NK-92 treated with Interleukin-12 subunit alpha and Interleukin-12 subunit beta, amount 100 ng/mL, for 24 hours (cell line): ENCODE measurements around the gene BSN.

ENCODE experiments used
- DNase-seq: peaks from one replicate; lab custom pipeline; 2025; lab: John Stamatoyannopoulos, UW

The BSN gene

DNA sequence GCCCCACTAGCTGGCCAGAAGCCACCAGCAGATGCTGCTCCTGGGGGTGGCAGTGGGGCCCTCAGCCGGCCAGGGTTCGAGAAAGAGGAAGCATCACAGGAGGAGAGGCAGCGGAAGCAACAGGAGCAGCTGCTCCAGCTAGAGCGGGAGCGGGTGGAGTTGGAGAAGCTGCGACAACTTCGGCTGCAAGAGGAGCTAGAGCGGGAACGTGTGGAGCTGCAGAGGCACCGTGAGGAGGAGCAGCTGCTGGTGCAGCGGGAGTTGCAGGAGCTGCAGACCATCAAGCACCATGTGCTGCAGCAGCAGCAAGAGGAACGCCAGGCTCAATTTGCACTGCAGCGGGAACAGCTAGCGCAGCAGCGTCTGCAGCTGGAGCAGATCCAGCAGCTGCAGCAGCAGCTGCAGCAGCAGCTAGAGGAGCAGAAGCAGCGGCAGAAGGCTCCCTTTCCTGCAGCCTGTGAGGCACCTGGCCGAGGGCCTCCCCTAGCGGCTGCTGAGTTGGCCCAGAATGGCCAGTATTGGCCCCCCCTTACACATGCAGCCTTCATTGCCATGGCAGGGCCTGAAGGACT is 102.3 kb downstream of the BSN start:
- no peak for DNase-seq

DNA sequence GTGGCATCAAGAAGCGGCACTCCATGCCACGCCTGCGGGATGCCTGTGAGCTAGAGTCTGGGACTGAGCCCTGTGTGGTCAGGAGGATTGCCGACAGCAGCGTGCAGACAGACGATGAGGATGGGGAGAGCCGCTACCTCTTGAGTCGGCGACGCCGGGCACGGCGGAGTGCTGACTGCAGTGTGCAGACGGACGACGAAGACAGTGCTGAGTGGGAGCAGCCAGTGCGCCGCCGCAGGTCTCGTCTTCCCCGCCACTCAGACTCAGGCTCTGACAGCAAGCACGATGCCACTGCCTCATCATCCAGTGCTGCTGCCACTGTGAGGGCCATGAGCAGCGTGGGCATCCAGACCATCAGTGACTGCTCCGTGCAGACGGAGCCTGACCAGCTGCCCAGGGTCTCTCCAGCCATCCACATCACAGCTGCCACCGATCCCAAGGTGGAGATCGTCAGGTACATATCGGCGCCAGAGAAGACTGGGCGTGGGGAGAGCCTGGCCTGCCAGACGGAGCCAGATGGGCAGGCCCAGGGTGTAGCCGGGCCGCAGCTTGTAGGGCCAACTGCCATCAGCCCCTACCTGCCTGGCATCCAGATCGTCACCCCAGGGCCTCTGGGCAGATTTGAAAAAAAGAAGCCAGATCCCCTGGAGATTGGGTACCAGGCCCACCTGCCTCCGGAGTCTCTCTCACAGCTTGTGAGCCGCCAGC is 103.1 kb downstream of the BSN start:
- no peak for DNase-seq

DNA sequence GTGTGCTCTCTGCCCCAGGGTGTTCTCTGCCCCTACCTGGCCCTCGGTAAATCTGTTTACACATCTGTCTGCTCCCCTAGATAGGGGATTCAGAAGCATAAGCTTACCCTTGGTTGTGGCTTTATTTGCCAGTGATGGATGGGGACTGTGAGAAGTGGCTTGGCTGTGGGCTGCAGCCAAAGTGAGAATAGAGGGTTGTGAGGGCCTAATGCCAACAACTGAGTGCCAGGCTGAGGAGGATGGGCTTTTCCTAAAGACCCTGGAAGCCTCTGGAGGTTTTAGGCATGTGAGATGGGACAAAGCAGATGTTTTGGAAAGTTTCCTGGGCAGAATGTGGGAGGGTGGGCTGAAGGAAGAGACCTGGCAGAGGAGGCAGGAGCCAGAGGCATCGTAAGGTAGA is 104.4 kb downstream of the BSN start:
- DNase-seq = no peak

DNA sequence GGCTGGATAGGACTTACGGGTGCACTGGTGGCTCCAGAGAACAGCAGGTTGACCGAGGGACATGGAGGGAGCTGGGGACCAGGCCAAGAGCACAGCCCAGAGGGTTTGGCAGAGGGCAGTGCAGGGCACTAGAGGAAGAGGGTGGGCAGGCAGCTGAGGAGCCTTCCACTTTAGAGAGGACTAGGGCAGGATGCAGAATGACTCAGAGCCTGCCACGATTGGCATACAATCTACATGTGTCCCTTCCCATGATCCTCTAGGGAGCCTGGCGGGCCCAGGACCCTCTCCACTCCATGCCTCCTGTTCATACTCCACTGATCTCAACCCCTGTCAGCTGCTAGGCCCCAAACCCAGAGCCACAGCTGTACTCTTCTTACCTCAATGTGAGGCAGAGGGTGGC is 105.5 kb downstream of the BSN start:
- peak; percentile 5 for DNase-seq

DNA sequence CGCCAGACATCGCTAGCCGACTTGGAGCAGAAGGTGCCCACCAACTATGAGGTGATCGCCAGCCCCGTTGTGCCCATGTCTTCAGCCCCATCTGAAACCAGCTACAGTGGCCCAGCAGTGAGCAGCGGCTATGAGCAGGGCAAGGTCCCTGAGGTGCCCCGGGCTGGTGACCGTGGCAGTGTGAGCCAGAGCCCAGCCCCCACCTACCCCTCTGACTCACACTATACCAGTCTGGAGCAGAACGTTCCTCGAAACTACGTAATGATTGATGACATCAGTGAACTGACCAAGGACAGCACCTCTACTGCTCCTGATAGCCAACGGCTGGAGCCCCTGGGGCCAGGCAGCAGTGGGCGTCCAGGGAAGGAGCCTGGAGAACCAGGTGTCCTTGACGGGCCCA is 107.0 kb downstream of the BSN start:
- no peak for DNase-seq

DNA sequence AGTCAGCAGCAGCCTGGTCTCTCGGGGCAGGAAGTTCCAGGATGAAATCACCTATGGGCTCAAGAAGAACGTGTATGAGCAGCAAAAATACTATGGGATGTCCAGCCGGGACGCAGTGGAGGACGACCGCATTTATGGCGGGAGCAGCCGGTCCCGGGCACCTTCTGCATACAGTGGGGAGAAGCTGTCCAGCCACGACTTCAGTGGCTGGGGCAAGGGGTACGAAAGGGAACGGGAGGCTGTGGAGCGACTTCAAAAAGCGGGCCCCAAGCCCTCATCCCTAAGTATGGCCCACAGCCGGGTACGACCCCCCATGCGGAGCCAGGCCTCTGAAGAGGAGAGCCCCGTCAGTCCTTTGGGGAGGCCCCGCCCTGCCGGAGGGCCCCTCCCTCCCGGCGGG is 107.7 kb downstream of the BSN start:
- DNase-seq = no peak

DNA sequence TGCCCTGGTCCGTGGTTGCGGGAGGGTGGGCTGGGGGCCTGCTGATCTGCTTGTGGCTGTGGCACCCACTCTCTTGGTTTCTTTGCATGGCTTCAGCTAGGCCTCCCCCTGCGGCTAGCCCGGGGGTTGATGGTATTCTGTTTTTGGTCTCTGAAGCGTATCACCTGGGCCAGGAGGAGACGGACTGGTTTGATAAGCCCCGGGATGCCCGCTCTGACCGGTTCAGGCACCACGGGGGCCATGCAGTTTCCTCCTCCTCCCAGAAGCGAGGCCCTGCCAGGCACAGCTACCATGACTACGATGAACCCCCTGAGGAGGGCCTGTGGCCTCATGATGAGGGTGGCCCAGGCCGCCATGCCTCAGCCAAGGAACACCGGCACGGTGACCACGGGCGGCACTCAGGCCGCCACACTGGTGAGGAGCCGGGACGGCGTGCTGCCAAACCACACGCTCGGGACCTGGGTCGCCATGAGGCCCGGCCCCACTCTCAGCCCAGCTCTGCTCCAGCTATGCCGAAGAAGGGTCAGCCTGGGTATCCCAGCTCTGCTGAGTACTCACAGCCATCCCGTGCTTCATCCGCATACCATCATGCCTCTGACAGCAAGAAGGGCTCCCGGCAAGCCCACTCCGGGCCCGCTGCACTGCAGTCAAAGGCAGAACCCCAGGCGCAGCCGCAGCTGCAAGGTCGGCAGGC is 108.6 kb downstream of the BSN start:
- DNase-seq = no peak

DNA sequence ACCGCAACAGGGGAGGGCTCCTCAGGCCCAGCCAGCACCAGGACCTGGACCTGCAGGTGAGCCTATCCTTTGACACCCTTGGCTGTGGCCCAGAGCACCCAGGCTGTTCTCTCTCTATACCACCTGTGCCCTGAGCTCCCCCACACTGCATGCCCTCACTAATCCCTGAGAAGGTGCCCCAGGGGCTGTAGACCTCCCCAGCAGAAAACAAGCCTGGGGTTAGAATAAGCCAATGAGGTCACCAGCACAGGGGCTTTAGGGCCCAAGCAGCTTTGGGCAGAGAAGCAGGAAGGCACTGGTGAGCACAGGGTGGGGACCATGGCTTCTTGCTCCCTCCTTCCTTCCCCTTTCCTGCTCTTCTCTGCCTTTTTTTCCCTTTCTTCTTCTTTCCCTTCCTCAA is 109.6 kb downstream of the BSN start:
- DNase-seq = no peak

DNA sequence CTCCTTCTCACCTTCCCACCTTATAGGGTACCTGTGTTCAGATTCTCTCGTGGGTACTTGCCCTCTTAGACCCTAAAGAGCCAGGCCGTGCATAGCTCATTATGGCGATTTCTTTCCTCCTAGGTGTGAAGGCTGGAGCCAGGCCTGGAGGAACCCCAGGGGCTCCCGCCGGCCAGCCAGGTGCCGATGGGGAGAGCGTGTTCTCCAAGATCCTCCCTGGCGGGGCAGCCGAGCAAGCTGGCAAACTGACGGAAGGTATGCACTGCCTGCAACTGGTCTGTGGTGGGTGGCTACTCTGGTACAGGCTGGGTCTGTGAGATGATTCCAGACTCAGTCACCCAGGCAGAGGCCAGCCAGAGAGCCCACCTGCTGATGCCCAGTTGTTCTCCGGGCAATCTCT is 110.0 kb downstream of the BSN start:
- DNase-seq = no peak

DNA sequence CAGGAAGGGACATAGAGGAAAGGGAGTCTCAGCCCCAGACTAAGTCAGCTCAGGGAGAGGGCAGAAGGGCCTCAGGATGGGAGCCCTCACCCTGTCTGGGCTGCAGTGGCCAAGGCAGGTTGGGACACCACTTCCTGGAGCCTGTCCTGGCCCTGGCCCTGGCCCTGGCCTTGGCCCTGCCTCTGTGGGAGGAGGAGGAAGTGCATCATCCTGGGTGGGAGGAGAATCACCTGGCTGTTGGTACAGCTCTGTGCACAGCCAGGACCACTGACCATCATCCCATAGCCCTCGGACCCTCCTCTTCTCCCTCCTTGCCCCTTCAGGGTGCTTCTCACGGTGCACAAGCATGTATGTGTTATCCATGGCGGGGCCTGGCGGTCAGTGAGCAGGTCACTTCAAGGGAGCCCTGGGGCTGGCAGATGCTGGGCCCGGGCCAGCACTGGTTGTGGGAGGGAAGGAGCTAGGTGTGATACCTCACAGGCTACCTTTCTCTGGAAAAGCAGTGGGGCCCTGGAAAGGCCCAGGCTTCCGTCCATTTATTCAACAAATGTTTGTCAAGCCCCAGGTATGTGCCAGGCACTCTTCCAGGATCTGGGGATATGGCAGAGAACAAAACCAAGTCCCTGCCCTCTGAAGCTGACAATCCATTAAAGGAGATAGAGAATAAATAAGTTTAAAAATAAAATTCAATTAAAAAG is 111.7 kb downstream of the BSN start:
- DNase-seq = no peak

DNA sequence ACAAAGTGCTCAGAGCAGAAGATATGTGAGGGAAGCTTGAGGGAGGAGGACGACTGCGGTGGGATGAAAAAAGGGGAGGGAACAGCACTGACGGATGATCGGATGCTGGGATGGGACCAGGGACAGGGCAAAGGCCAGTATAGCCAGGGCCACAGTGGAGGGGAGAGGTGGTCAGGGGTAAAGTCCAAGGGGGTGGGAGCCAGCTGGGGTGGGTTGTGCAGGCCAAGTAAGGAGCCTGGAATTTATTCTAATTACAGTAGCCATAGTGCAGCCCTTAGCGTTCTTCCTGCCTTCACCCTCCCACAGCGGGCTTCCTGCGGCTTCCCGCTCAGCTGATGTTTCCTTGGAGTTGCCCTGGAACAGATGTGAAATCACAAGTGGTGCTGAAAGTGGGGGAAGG is 112.3 kb downstream of the BSN start:
- no peak for DNase-seq

DNA sequence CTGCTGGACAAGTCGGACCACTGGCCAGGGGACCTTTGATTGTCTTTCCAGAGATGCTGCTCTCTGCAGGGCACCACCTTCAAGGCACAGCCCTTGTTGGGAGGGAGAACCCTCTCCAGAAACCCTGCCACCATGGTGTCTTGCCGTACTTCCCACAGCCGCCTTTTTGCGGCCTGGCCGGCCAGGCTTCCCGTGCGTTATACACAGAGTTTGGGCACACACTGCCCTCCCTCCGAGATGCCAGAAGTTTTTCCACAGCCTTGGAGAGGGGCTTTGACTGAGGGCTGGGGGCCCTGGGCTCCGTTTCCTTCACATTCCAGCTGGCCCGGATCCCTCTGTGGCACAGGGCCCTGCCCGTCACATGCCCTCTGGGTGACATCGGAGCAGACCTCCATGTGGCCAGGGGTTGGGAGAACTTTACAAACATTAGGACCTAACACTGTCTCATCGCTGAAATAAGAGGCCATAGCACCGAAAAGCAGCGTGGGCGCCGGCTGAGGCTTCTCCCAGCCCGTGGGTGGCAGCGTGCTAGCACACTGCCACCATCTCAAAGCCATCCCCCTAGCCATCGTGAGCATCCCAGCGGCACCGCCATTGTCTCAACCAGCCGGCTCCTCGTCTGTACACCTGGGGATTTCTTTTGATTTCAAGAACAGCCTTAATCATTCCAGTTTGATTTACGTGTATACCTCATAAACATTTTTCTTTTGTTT is 113.6 kb downstream of the BSN start:
- no peak for DNase-seq

DNA sequence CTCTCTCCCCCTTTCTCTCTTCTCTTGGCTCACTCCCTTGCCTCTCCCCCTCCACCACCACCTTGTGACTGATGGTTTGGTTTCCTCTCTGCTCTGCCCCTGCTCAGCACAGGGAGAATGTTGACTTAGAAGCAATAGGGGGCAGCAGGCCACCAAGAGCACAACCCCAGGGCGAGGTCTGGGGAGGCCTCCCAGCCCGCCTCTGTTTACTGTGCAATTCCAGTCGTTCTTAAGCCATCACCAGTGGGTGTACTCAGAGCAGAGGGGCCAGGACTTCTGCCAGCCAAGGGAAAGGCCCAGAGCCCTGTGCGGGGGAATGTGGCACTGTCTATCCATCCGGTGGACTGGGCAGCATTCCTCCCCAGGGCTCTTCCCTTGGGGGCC is 114.1 kb downstream of the BSN start:
- no peak for DNase-seq

DNA sequence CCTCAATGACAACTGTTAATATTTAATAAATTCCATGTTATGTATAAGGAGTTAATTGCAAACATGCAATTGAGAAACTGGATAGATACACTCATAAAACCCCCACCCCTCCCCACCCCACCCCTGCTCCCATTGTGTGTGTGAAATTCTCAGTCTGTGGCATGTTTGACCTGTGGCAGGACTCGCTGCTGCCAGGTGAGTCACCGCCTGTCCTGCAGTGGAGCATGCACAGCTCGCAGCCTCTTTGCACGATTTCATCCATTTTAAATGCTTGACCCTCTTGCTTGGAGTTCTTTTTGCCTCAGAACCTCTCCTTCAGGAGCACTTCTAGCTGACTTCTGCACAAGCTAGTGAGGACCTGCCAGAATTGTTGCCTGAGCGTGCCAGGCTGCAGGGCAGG is 114.6 kb downstream of the BSN start:
- no peak for DNase-seq

DNA sequence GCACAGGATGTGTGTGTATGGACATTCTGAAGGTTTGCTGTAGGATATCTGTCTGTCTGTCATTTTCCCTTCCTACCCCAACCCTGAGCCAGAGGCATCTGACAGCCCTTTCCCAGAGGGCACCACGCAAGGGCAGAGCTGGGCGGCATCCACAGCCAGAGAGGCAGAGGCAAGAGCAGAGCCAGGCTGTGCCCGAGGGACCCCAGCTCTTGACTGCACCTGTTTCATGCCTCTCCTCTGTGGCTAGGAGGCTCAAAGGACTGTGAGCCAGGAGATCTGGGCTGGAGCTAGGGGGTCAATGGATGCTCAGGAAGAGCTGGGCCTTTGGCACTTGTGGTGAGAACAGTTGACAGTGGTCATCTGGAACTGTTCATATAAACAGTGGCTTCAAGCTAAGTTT is 115.1 kb downstream of the BSN start:
- no peak for DNase-seq

DNA sequence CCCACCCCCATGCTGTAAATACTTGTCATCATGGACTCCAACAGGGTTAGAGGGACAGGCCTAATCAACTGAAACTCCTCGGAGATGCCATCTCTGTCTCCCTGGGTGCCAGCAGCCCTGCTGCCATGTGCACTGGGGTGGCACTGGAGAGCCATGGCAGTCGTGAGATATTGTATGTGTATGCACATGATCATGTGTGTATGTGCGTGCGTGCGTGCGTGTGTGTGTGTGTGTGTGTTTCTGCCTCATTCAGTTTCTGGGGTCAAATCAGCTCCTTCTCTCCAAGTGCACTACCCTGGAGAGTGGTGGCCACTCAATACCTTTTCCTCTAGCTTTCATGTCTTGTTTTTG is 116.6 kb downstream of the BSN start:
- DNase-seq = no peak

DNA sequence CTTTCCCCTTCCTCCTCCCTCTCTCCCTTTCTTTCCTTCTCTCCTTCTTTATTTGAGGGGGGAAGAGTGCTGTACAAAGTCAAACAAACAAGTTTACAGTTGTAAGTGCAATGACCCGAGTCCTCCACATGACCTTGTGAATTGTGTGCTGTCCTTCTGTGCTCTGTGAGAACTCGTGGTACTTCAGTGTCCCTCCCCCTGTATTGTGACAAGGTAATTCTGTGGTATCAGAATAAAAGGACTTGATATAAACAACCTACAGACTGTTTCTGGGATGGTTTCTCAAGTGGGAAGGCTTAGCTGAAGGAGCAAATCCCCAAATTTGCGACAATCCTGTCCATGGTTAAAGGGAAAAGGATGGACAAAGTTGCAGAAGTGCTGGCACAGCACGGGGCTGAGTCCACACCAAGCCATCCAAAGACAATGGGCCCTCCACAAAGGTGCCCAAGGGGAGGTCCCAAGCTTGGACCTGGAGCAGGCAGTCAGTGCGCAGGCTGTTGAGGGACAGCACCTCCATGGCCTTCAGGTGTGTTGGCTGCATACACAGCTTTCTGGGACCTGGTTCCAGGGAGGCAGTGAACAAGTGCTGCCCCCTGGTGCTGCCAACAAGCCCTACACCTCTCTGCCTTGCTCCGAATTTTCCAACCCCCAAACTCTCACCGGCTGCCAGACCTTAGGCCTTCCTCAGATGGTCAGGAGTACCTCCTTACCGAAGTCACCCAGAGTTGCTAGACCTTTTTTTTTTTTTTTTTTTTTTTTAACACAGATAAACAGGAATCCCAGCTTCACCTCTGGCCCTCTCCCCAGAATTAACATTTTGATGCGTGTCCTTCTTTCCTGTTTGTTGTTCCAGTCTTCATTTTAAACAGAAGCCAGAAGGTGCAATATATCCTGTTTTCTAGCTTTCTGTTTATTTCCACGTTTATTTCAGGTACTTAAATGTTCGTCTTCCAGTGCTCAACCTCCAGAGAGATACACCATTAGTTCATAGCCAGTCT is 117.3 kb downstream of the BSN start:
- DNase-seq = no peak

DNA sequence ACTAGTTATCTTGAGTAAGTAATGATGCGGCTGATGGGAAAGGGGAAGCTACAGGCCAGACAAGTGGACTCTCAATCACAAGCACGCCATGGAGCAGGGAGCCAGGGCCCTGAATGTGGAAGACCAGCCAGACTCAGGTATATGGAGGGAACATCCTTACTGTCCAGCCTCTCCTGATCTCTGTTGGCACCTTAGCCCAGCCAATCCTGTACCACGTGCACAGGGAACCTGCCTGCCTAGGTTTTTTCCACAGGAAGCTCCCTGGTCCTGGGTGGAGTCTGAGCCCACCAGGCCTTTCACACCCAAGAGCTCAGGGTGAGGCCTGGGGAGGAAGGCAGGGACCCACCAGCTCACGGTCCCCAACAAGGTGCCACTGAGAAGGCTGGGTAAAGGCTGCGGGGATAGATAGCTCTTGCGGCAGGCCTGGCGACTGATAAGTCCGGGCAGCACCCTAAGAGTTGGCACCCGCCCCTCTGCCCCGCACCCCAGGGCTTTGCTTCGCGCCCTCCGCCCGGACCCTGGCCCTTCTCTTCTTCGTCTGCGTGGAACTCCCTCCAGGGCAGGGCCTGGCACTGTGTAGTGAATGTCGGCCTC is 118.9 kb downstream of the BSN start:
- DNase-seq = no peak

DNA sequence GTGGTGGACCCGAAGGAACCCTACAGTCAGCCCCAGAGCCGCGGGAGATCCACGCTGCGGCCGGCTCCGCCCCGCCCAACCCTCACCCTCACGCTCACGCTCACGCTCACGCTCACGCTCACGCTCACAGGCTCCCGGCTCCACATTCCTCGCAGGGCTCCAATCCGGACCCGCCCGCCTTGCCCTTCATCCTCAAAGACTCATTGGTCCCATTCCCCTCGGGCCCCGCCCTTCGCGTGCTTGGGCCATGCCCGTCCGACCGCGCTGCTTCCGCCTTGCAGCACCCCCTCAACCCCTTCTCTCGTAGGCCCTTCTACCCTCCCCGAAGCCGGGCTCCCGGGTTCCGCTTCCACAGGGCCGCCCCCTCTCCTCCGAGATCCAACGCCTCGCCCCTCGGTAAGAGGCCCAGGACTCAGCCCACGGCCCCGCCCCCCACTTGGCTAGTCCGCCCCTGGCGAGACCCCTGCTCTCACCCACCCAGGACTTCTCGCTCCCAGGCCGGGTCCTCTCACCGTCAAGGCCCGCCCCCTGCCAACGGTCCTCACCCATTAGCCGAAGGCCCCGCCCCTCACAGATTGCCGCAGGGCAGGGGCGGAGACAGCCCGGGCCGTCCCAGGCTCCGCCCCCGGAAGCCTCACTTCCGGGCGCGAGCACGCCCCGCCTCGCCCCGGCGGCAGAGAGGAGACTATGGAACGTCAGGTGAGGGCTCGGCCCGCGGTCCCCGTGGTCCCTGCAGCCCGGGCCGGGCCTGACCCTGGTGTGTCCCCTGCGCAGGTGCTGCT is 119.6 kb downstream of the BSN start, which contains the start of gene APEH:
Gene APEH, plus strand, starts transcription at position 637 of the 782 bp plus-strand sequence. Its CDS starts 51 bp downstream, at position 688.
- no peak for DNase-seq

DNA sequence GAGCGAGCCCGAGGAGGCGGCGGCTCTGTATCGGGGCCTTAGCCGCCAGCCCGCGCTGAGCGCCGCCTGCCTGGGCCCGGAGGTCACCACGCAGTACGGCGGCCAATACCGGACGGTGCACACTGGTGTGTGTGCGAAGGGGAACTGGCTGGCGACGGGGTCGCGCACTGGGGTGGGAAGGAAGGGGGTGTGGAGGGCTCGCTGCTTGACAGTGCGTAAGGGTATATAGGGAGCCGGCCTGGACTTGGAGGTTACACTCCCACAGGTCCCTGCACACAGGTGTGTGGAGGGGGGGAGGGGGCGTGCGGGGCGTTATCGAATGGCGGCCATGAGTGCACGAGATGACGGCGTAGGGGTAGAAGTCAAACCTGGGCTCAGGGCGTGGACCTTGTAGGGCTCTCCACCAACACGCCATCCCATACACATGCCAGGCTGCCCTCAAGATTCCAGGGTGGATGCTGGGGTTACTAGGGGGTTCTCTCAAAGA is 120.3 kb downstream of the BSN start:
- DNase-seq = no peak
